ENCODE data around the gene ANKRD27.

The ANKRD27 gene

DNA sequence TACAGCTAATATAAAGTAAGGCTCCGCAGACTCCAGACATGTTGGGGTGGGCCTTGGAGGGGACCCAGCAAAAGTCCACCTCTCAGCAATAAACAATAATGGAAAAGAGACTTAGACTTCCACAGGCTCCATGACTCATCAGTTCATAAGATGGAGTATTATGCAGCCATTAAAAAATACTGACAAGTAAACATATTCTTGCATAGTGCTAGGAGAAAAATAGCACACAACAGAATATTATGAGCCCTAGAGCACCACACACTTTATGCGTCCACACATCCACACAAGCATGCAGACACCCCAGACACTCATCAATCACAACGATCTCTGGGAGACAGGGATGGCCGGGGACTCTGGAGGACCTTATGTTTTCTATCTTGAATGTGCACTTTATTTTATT is 48.0 kb downstream of the ANKRD27 start:
- Histone ChIP-seq H3K36me3 (ENCODE audit: insufficient read depth, low read length) (peaks cover 74% of the 10 kb centered on the region), H3K27me3 (ENCODE audit: insufficient read depth, low read length) (no peaks in the 10 kb centered on the region), H3K9ac (ENCODE audit: low read depth, low read length) (no peak overlapping the region), H3K4me3 (ENCODE audit: low read length) (no peak overlapping the region), H3K27ac (ENCODE audit: low read depth, low read length) (no peak overlapping the region), H3K9me3 (ENCODE audit: insufficient read depth, low read depth, low read length) (no peaks in the 10 kb centered on the region), H3K4me1 (ENCODE audit: insufficient read depth, low read length) (no peaks in the 10 kb centered on the region)
- 96% methylated on average over 3 of the region's 4 CpGs for WGBS

DNA sequence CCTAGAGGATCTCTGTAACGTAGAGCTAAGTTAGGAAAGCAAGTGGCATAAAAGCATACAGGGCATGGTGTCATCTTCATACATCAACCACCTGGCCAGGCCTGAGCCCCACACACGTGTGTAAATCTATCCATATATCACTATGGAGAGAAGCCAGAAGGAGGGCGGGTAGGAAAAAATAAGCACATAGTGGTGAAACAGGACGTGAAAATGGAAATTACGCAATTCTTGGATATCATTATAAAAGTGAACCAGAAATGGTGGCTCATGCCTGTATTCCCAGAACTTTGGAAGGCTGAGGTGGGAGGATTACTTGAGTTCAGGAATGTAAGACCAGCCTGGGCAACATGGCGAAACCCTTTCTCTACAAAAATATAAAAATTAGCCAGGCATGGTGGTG is 50.6 kb downstream of the ANKRD27 start:
- H3K36me3 ChIP-seq (ENCODE audit: insufficient read depth, low read length) = peaks cover 71% of the 10 kb centered on the region
- no peaks in the 10 kb centered on the region for H3K9me3 ChIP-seq (ENCODE audit: insufficient read depth, low read depth, low read length)

DNA sequence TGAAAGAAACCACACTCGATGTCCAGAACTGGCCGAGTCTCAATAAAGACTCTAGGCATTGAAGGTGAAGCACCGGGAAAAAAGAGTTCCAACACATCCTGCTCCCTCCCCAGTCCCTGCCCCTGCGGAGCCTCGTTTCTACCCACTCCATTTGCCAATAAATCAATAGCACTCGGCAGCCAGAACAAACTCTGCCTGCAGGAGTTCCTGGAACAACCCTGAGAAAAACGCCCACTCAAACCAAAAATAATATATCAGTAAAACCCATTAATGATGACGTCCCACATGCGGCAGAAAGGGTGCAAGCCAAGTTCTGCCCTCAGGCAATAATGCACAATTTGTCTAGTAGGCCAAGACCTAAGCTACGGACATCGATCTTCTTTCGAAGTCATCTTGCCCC is 53.0 kb downstream of the ANKRD27 start:
- peaks cover 76% of the 10 kb centered on the region for H3K36me3 ChIP-seq (ENCODE audit: insufficient read depth, low read length)
- WGBS = 85% methylated on average over 12 of the region's 12 CpGs
- no peaks in the 10 kb centered on the region for H3K9me3 ChIP-seq (ENCODE audit: insufficient read depth, low read depth, low read length)
- H3K4me3 ChIP-seq (ENCODE audit: low read length) = no peak overlapping the region
- H3K9ac ChIP-seq (ENCODE audit: low read depth, low read length) = no peak overlapping the region
- H3K4me1 ChIP-seq (ENCODE audit: insufficient read depth, low read length) = no peaks in the 10 kb centered on the region
- no peak overlapping the region for H3K27ac ChIP-seq (ENCODE audit: low read depth, low read length)
- H3K27me3 ChIP-seq (ENCODE audit: insufficient read depth, low read length) = no peaks in the 10 kb centered on the region

More for the DNA sequence above, 50.6 kb downstream of the ANKRD27 start:
- H3K4me1 ChIP-seq (ENCODE audit: insufficient read depth, low read length) = no peaks in the 10 kb centered on the region
- H3K27me3 ChIP-seq (ENCODE audit: insufficient read depth, low read length) = no peaks in the 10 kb centered on the region
- H3K9ac ChIP-seq (ENCODE audit: low read depth, low read length) = no peak overlapping the region
- H3K27ac ChIP-seq (ENCODE audit: low read depth, low read length) = no peak overlapping the region
- WGBS = 97% methylated on average over 4 of the region's 6 CpGs
- H3K4me3 ChIP-seq (ENCODE audit: low read length) = no peak overlapping the region

- H3K9me3 ChIP-seq (ENCODE audit: insufficient read depth, low read depth, low read length) = no peaks in the 10 kb centered on the region
- no peaks in the 10 kb centered on the region for H3K27me3 ChIP-seq (ENCODE audit: insufficient read depth, low read length)
- no peaks in the 10 kb centered on the region for H3K4me1 ChIP-seq (ENCODE audit: insufficient read depth, low read length)
- no peak overlapping the region for H3K4me3 ChIP-seq (ENCODE audit: low read length)
- 92% methylated on average over 23 of the region's 23 CpGs for WGBS
- H3K36me3 ChIP-seq (ENCODE audit: insufficient read depth, low read length) = peaks cover 81% of the 10 kb centered on the region
- no peak overlapping the region for H3K27ac ChIP-seq (ENCODE audit: low read depth, low read length)
- no peak overlapping the region for H3K9ac ChIP-seq (ENCODE audit: low read depth, low read length)
These were observed 55.8 kb downstream of the ANKRD27 start for GRCh38 chr19:32619051-32619685.

GRCh38 chr19:32615569-32615968 is 59.4 kb downstream of the ANKRD27 start:
- 87% methylated on average over 11 of the region's 11 CpGs for WGBS
- Histone ChIP-seq H3K9ac (ENCODE audit: low read depth, low read length) (no peak overlapping the region), H3K9me3 (ENCODE audit: insufficient read depth, low read depth, low read length) (no peaks in the 10 kb centered on the region), H3K27ac (ENCODE audit: low read depth, low read length) (no peak overlapping the region), H3K27me3 (ENCODE audit: insufficient read depth, low read length) (no peaks in the 10 kb centered on the region), H3K4me1 (ENCODE audit: insufficient read depth, low read length) (no peaks in the 10 kb centered on the region), H3K4me3 (ENCODE audit: low read length) (no peak overlapping the region), H3K36me3 (ENCODE audit: insufficient read depth, low read length) (peaks cover 77% of the 10 kb centered on the region)

DNA sequence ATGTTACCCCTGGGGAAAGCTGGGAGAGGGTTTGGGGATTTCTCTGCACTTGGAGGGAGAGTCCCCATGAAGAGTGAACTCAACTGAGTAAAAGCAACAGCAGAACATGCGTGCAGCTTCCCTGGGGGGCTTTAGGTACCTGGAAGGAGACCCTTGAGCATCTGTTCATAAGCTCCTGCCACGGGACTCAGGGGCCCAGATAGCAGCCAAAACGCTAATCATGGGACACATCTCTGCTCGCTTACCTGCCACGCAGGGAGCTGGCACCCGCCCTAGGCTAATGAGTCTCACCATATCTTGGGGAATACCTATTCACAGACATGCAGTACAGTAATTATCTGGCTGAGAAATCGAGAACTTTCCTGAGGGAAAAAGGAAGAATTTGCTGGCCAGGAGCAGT is 60.1 kb downstream of the ANKRD27 start:
- Histone ChIP-seq H3K9ac (ENCODE audit: low read depth, low read length) (no peak overlapping the region), H3K4me1 (ENCODE audit: insufficient read depth, low read length) (no peaks in the 10 kb centered on the region), H3K4me3 (ENCODE audit: low read length) (no peak overlapping the region), H3K27ac (ENCODE audit: low read depth, low read length) (no peak overlapping the region), H3K27me3 (ENCODE audit: insufficient read depth, low read length) (no peaks in the 10 kb centered on the region), H3K36me3 (ENCODE audit: insufficient read depth, low read length) (peaks cover 74% of the 10 kb centered on the region), H3K9me3 (ENCODE audit: insufficient read depth, low read depth, low read length) (no peaks in the 10 kb centered on the region)
- 96% methylated on average over 7 of the region's 7 CpGs for WGBS

DNA sequence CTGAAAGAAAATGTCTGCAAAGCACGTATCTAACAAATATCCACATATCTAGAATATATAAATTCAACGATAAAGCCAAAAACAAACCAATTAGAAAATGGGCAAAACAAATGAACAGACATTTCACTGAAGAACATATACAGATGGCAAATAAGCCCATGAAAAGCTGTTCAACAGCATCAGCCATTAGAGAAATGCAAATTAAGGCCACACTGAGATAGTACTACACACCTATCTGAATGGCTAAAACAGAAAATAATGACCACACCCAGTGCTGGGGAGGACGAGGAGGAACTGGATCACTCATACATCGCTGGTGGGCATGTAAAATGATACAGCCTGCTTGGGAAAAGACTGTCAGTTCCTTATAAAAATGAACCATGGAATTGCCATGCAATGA is 62.0 kb downstream of the ANKRD27 start:
- Histone ChIP-seq H3K36me3 (ENCODE audit: insufficient read depth, low read length) (peaks cover 63% of the 10 kb centered on the region), H3K4me3 (ENCODE audit: low read length) (no peak overlapping the region), H3K9ac (ENCODE audit: low read depth, low read length) (no peak overlapping the region), H3K27ac (ENCODE audit: low read depth, low read length) (no peak overlapping the region), H3K4me1 (ENCODE audit: insufficient read depth, low read length) (no peaks in the 10 kb centered on the region), H3K27me3 (ENCODE audit: insufficient read depth, low read length) (no peaks in the 10 kb centered on the region), H3K9me3 (ENCODE audit: insufficient read depth, low read depth, low read length) (no peaks in the 10 kb centered on the region)
- 70% methylated on average over 4 of the region's 4 CpGs for WGBS

DNA sequence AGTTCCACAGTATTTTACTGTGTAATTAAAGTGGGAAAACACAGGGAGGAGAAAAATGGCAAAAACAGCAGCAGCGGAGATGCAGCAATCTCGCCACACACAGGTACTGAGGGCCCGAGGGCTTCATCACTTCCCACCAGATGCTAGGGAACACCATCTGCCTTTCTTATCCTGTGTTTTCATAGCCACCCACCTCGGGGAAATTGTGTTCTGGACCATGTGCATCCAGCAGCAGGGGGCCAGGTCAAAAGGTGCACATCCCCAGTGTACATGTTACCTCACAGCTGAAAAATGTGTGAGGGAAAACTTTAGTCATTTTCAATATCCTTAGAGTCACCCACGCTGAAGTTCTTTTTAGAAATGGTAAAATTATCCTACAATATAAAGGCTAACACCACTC is 63.8 kb downstream of the ANKRD27 start:
- Histone ChIP-seq H3K27me3 (ENCODE audit: insufficient read depth, low read length) (no peaks in the 10 kb centered on the region), H3K4me3 (ENCODE audit: low read length) (no peak overlapping the region), H3K4me1 (ENCODE audit: insufficient read depth, low read length) (no peaks in the 10 kb centered on the region), H3K27ac (ENCODE audit: low read depth, low read length) (no peak overlapping the region), H3K9ac (ENCODE audit: low read depth, low read length) (no peak overlapping the region), H3K36me3 (ENCODE audit: insufficient read depth, low read length) (peaks cover 66% of the 10 kb centered on the region), H3K9me3 (ENCODE audit: insufficient read depth, low read depth, low read length) (no peaks in the 10 kb centered on the region)
- 94% methylated on average over 4 of the region's 5 CpGs for WGBS

DNA sequence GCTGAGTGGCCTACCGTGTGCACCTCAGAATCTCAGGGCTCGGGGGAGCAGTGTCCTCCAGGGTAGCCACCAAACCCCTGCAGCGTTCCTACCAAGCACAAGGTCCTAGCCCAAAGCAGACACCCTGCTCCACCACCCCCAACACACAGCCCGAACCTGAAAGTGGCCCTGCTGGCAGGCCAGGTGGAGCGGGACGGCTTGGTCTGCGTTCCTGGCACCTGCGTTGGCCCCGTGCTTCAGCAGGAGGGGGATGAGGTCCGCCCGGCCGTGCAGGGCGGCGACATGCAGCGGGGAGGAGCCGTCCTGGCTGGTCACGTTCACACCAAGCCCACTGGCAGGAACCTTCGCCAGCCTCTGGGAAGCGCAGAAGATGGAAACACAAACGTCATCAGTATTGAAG is 67.5 kb downstream of the ANKRD27 start:
- H3K36me3 ChIP-seq (ENCODE audit: insufficient read depth, low read length) = peaks cover 71% of the 10 kb centered on the region

GRCh38 chr19:32606289-32606688 is 68.7 kb downstream of the ANKRD27 start:
- no peak overlapping the region for H3K27ac ChIP-seq (ENCODE audit: low read depth, low read length)
- H3K36me3 ChIP-seq (ENCODE audit: insufficient read depth, low read length) = peaks cover 73% of the 10 kb centered on the region
- H3K27me3 ChIP-seq (ENCODE audit: insufficient read depth, low read length) = no peaks in the 10 kb centered on the region
- H3K4me3 ChIP-seq (ENCODE audit: low read length) = no peak overlapping the region
- WGBS = 87% methylated on average over 15 of the region's 15 CpGs
- no peak overlapping the region for H3K9ac ChIP-seq (ENCODE audit: low read depth, low read length)
- no peaks in the 10 kb centered on the region for H3K9me3 ChIP-seq (ENCODE audit: insufficient read depth, low read depth, low read length)
- H3K4me1 ChIP-seq (ENCODE audit: insufficient read depth, low read length) = no peaks in the 10 kb centered on the region

More for the DNA sequence above, 67.5 kb downstream of the ANKRD27 start:
- Histone ChIP-seq H3K27ac (ENCODE audit: low read depth, low read length) (no peak overlapping the region), H3K27me3 (ENCODE audit: insufficient read depth, low read length) (no peaks in the 10 kb centered on the region), H3K4me1 (ENCODE audit: insufficient read depth, low read length) (no peaks in the 10 kb centered on the region), H3K9ac (ENCODE audit: low read depth, low read length) (no peak overlapping the region), H3K4me3 (ENCODE audit: low read length) (no peak overlapping the region), H3K9me3 (ENCODE audit: insufficient read depth, low read depth, low read length) (no peaks in the 10 kb centered on the region)
- WGBS = 95% methylated on average over 20 of the region's 20 CpGs

- no peaks in the 10 kb centered on the region for H3K27me3 ChIP-seq (ENCODE audit: insufficient read depth, low read length)
- H3K36me3 ChIP-seq (ENCODE audit: insufficient read depth, low read length) = peaks cover 76% of the 10 kb centered on the region
- H3K4me3 ChIP-seq (ENCODE audit: low read length) = no peak overlapping the region
- H3K9ac ChIP-seq (ENCODE audit: low read depth, low read length) = no peak overlapping the region
- H3K27ac ChIP-seq (ENCODE audit: low read depth, low read length) = no peak overlapping the region
- WGBS = 97% methylated on average over 21 of the region's 21 CpGs
- H3K9me3 ChIP-seq (ENCODE audit: insufficient read depth, low read depth, low read length) = no peaks in the 10 kb centered on the region
- H3K4me1 ChIP-seq (ENCODE audit: insufficient read depth, low read length) = no peaks in the 10 kb centered on the region
These were observed 69.4 kb downstream of the ANKRD27 start for GRCh38 chr19:32605544-32605943.

DNA sequence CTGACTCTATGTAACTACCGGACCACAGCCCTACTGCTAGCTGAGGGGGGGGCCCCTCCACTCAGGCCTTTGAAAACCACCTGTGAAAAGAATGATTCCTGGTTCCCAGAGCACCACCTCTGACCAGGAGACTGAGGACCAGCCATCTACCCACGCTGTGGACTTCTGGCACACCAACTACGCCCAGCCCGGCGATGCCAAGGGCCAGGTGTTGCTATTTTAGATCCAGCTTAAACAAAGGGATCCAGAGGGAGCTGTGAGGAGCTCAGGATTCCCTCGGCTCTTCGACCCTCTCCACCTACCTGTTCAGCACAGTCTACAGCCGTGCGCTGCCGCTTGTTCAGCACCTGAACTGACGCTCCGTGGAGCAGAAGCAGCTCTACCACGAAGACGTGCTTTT is 71.0 kb downstream of the ANKRD27 start:
- peaks cover 82% of the 10 kb centered on the region for H3K36me3 ChIP-seq (ENCODE audit: insufficient read depth, low read length)
- no peaks in the 10 kb centered on the region for H3K4me1 ChIP-seq (ENCODE audit: insufficient read depth, low read length)
- H3K27me3 ChIP-seq (ENCODE audit: insufficient read depth, low read length) = no peaks in the 10 kb centered on the region
- H3K9ac ChIP-seq (ENCODE audit: low read depth, low read length) = no peak overlapping the region
- no peaks in the 10 kb centered on the region for H3K9me3 ChIP-seq (ENCODE audit: insufficient read depth, low read depth, low read length)
- H3K4me3 ChIP-seq (ENCODE audit: low read length) = no peak overlapping the region
- no peak overlapping the region for H3K27ac ChIP-seq (ENCODE audit: low read depth, low read length)
- 96% methylated on average over 14 of the region's 14 CpGs for WGBS
